Small intestine (tissue), 7 donors: Measurements from ENCODE around the gene HES5. TPM values are rescaled to one million over a fixed set of nuclear protein-coding genes. Genes with fewer than 3 reads are reported as not detected.

Source experiments
- DNase-seq, 2 donors: peaks; one replicate each; pipeline versions ENCODE4 v3.0.0 to v3.0.0-alpha.2; 2013
- FAIRE-seq: peaks from 2 replicates; lab custom pipeline; 2012; peaks lifted over from hg19 to GRCh38; lab: Jason Lieb, UNC
- H3K27ac ChIP-seq, 3 donors: one replicate each; pipeline ENCODE4 v1.5.1; 2013; ENCODE audit warnings: low read length in 2 of 3, mild to moderate bottlenecking in 2 of 3, control low read depth in 1 of 3, inconsistent platforms in 1 of 3, low read depth in 1 of 3, moderate library complexity in 1 of 3
- H3K27me3 ChIP-seq, 3 donors: one replicate each; pipeline ENCODE4 v1.6.1; 2013; ENCODE audit warnings: low read length in 3 of 3, inconsistent platforms in 1 of 3; ENCODE audit not compliant: control insufficient read depth in 3 of 3, insufficient read depth in 3 of 3
- H3K36me3 ChIP-seq, 3 donors: one replicate each; pipeline ENCODE4 v1.6.1; 2013; ENCODE audit warnings: low read length in 3 of 3, inconsistent platforms in 1 of 3, low read depth in 1 of 3, mild to moderate bottlenecking in 1 of 3, moderate library complexity in 1 of 3; ENCODE audit not compliant: control insufficient read depth in 3 of 3, insufficient read depth in 2 of 3
- H3K4me1 ChIP-seq, 3 donors: one replicate each; pipeline ENCODE4 v1.6.1; 2013; ENCODE audit warnings: low read length in 2 of 3, inconsistent platforms in 1 of 3, low read depth in 1 of 3, mild to moderate bottlenecking in 1 of 3, moderate library complexity in 1 of 3; ENCODE audit not compliant: control insufficient read depth in 3 of 3, insufficient read depth in 2 of 3
- H3K4me3 ChIP-seq, 3 donors: one replicate each; pipeline ENCODE4 v1.5.1; 2013; ENCODE audit warnings: low read length in 3 of 3, control low read depth in 1 of 3, inconsistent platforms in 1 of 3, low read depth in 1 of 3, mild to moderate bottlenecking in 1 of 3, moderate library complexity in 1 of 3
- H3K9me3 ChIP-seq, 2 donors: one replicate each; pipeline ENCODE4 v1.6.1; 2013; ENCODE audit warnings: low read depth in 1 of 2, low read length in 1 of 2; ENCODE audit not compliant: control insufficient read depth in 2 of 2, insufficient read depth in 1 of 2
- WGBS, 3 donors: extraction: QIAGEN DNeasy Blood & Tissue Kit; methylation state at CpG; one replicate each; pipeline ENCODE4 v1.1.7; 2013; 5-methylcytosine and 5-hydroxymethylcytosine counted together
- polyA plus RNA-seq, 4 donors: library from polyadenylated mRNA; stranded (reverse) in 3 of 4; unstranded in 1 of 4; fragments of 200-250 nt in 3 of 4; fragments of 120-200 nt in 1 of 4; gene quantifications; one replicate each; pipeline versions ENCODE4 v1.2.1 to v1.2.3, GENCODE V29; 2013
- donor health status: healthy with polysubstance abuse.
- donor health status: control.
- donor health status: control.
- donor health status: Bipolar disorder and iron deficiency.
- donor health status: healthy.

The HES5 gene
- polyA plus RNA-seq, 4 donors = 0.19 to 0.30 TPM; not detected in 2

- no peak for DNase-seq
- 89 to 92% (median 90%) methylated on average over 6 of the region's 6 CpGs for WGBS, 3 donors
- peaks cover 0 to 23% (median 2%) of the 10 kb centered on the region in 3 donors for H3K27me3 ChIP-seq
- H3K4me3 ChIP-seq = no peak overlapping the region
- H3K36me3 ChIP-seq = peaks cover 14 to 60% (median 26%) of the 10 kb centered on the region in 3 donors
- no peak for FAIRE-seq
- no peaks in the 10 kb centered on the region for H3K4me1 ChIP-seq
- H3K9me3 ChIP-seq = no peaks in the 10 kb centered on the region
- H3K27ac ChIP-seq = no peak overlapping the region
Observed at GRCh38 chr1:2507744-2508155, 22.3 kb downstream of the HES5 start.

GRCh38 chr1:2506901-2507565 is 23.0 kb downstream of the HES5 start:
- H3K27ac ChIP-seq = no peak overlapping the region
- H3K4me3 ChIP-seq = no peak overlapping the region
- DNase-seq (no peak), FAIRE-seq (no peak)
- H3K27me3 ChIP-seq = peaks cover 0 to 25% (median 2%) of the 10 kb centered on the region in 3 donors
- 52 to 63% (median 62%) methylated on average over 15 of the region's 15 CpGs for WGBS, 3 donors
- H3K4me1 ChIP-seq = no peaks in the 10 kb centered on the region
- peaks cover 13 to 53% (median 22%) of the 10 kb centered on the region in 3 donors for H3K36me3 ChIP-seq
- no peaks in the 10 kb centered on the region for H3K9me3 ChIP-seq

GRCh38 chr1:2506007-2506860 is 23.8 kb downstream of the HES5 start:
- H3K27me3 ChIP-seq = peaks cover 0 to 26% (median 2%) of the 10 kb centered on the region in 3 donors

GRCh38 chr1:2505461-2505994 is 24.5 kb downstream of the HES5 start:
- H3K9me3 ChIP-seq = no peaks in the 10 kb centered on the region
- peaks cover 0 to 28% (median 2%) of the 10 kb centered on the region in 3 donors for H3K27me3 ChIP-seq
- no peak overlapping the region for H3K27ac ChIP-seq
- 27 to 62% (median 37%) methylated on average over 20 to 21 of the region's 21 CpGs for WGBS, 3 donors
- H3K4me3 ChIP-seq = no peak overlapping the region
- no peak for DNase-seq
- no peaks in the 10 kb centered on the region for H3K4me1 ChIP-seq
- H3K36me3 ChIP-seq = peaks cover 7 to 38% (median 13%) of the 10 kb centered on the region in 3 donors
- no peak for FAIRE-seq

More at GRCh38 chr1:2506007-2506860, 23.8 kb downstream of the HES5 start:
- H3K27ac ChIP-seq = no peak overlapping the region
- WGBS, 3 donors = 39 to 66% (median 47%) methylated on average over 30 of the region's 30 CpGs
- H3K36me3 ChIP-seq = peaks cover 11 to 45% (median 20%) of the 10 kb centered on the region in 3 donors
- no peaks in the 10 kb centered on the region for H3K4me1 ChIP-seq
- no peak for DNase-seq
- no peak for FAIRE-seq
- no peak overlapping the region for H3K4me3 ChIP-seq
- no peaks in the 10 kb centered on the region for H3K9me3 ChIP-seq

- peaks cover 4 to 31% (median 8%) of the 10 kb centered on the region in 3 donors for H3K36me3 ChIP-seq
- DNase-seq (no peak), FAIRE-seq (no peak)
- no peak overlapping the region for H3K27ac ChIP-seq
- H3K4me3 ChIP-seq = no peak overlapping the region
- WGBS, 3 donors = 22 to 47% (median 42%) methylated on average over 16 to 22 of the region's 22 CpGs
- no peaks in the 10 kb centered on the region for H3K9me3 ChIP-seq
- no peaks in the 10 kb centered on the region for H3K4me1 ChIP-seq
- H3K27me3 ChIP-seq = peaks cover 0 to 28% (median 2%) of the 10 kb centered on the region in 3 donors
Observed at GRCh38 chr1:2504949-2505272, 25.2 kb downstream of the HES5 start.

- no peak for FAIRE-seq
- H3K9me3 ChIP-seq = no peaks in the 10 kb centered on the region
- WGBS, 3 donors = 42 to 54% (median 45%) methylated on average over 26 to 36 of the region's 36 CpGs
- H3K36me3 ChIP-seq = peaks cover 3 to 26% (median 6%) of the 10 kb centered on the region in 3 donors
- no peak overlapping the region for H3K4me3 ChIP-seq
- H3K27me3 ChIP-seq = peaks cover 0 to 28% (median 2%) of the 10 kb centered on the region in 3 donors
- H3K27ac ChIP-seq = no peak overlapping the region
- H3K4me1 ChIP-seq = no peaks in the 10 kb centered on the region
- DNase-seq = no peak
Observed at GRCh38 chr1:2504225-2504948, 25.7 kb downstream of the HES5 start.

GRCh38 chr1:2503554-2504224 is 26.4 kb downstream of the HES5 start:
- Histone ChIP-seq H3K27ac (no peak overlapping the region), H3K9me3 (no peaks in the 10 kb centered on the region), H3K4me3 (no peak overlapping the region), H3K27me3 (peaks cover 0 to 28% (median 2%) of the 10 kb centered on the region in 3 donors), H3K36me3 (peaks cover 0 to 20% (median 3%) of the 10 kb centered on the region in 3 donors), H3K4me1 (no peaks in the 10 kb centered on the region)
- WGBS, 3 donors = 15 to 37% (median 36%) methylated on average over 29 to 42 of the region's 42 CpGs
- FAIRE-seq (no peak), DNase-seq (no peak)
